ENCODE data around the gene RPS29.

Gene RPS29

DNA sequence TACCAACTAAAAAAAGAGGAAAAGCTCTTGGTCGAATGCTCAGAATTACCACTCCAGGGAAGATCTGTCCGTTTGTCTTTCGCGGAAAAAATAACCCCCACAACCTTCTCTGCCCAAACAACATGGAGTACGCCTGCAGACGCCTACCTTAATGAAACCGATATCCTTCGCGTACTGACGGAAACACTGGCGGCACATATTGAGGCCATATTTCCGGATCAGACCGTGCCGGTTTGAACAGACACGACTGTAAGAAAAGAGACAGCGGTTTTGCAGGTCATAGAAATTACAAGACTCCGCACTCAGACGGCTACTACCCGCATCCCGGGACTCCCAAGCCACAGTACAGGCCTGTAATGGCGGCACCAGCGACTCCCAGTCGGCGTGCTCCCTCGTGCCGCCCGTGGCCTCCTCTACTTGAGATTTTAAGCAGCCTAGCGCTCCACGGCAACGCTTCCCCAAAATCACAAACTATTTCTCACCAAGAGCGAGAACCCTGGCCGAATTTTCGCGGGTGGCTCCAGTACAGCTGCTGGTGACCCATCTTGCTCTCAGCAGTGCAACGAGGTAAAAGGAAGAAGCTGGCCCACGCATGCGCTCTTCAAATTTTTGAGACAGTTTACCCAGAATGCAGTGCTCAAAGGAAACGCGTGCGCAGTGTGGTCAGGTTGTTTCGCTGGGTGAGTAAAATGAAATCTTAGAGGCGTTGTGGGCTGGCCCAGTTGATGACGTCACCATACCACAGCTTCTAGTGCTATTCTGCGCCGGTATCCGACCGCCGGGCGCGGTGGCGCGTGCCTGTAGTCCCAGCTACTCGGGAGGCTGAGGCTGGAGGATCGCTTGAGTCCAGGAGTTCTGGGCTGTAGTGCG, at the start of gene RPS29:
TSS of gene RPS29 (minus strand) at position 578 of the 870 bp plus-strand sequence. CDS start at position 544, 34 bp downstream.
- peak; percentile 96 for DNase-seq (ENCODE audit: low spot score)
- ChIA-PET CTCF (interaction anchor here (0.7 to 1.9 kb wide), 5 partner anchors 9 to 125 kb away, joined by 3 to 7 read pairs (median 4); partner anchors contain the start of gene LRR1), POLR2A (ENCODE audit: low non-redundant PET) (interaction anchor here (0.6 to 2.5 kb wide), 2 partner anchors 35 to 276 kb away, joined by 3 to 10 read pairs; partner anchors contain the start of genes MGAT2 and RPL36AL)
- peak within 1 kb of the TSS; percentile 91 for H3K27ac ChIP-seq
- TF ChIP-seq, protein P1, sequence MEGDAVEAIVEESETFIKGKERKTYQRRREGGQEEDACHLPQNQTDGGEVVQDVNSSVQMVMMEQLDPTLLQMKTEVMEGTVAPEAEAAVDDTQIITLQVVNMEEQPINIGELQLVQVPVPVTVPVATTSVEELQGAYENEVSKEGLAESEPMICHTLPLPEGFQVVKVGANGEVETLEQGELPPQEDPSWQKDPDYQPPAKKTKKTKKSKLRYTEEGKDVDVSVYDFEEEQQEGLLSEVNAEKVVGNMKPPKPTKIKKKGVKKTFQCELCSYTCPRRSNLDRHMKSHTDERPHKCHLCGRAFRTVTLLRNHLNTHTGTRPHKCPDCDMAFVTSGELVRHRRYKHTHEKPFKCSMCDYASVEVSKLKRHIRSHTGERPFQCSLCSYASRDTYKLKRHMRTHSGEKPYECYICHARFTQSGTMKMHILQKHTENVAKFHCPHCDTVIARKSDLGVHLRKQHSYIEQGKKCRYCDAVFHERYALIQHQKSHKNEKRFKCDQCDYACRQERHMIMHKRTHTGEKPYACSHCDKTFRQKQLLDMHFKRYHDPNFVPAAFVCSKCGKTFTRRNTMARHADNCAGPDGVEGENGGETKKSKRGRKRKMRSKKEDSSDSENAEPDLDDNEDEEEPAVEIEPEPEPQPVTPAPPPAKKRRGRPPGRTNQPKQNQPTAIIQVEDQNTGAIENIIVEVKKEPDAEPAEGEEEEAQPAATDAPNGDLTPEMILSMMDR (conservative IDR thresholded peaks at IDR 0.05; ENCODE audit: low read depth): no peak

DNA sequence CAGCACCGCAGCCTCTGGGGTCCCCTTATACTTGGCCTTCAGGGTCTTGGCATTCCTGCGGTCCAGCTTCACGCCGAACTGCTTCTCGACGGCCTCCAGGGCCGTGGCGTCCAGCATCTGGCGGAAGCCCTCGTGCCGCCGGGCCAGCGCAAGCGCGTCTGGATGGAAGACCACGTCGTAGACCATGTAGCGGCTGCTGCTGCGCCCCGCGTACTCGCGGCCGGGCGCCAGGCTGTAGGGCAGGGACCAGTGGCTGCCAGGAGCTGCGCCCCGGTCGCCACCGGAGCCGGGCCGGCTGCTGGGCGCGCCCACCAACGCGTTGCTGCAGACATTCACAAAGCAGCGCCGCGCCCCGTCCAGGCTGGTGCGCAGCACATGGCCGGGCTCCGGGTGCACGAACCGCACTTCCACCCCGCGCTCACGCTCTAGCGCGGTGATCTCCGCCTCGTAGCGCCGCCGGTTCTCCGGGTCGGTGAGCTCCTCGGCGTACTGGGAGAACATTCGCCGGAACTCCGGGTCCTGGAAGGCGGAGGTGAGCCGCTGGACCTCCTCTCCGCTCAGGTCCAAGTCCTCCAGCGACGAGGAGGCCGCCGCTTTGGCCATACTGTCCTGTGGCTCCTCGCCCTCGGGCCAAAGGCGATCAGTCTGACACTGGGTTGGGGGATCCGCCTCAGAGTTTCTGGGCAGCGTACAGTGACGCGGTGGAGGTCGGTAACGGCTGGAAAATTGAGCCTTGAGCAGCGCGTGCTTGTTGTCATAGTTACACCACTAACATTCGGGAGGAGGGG, 48.6 kb upstream of the RPS29 start, which contains the start of gene DNAAF2:
TSS of gene DNAAF2 (minus strand) at position 698 of the 788 bp plus-strand sequence. CDS start at position 603, 95 bp downstream.
- H3K27ac ChIP-seq: peak within 1 kb of the TSS; percentile 97
- peak; percentile 63 for DNase-seq (ENCODE audit: low spot score)
- ChIA-PET CTCF (interaction anchor here (0.9 to 1.5 kb wide), 4 partner anchors 14 to 134 kb away, joined by 3 to 6 read pairs (median 4); partner anchors contain the start of genes KLHDC2 and MGAT2), POLR2A (ENCODE audit: low non-redundant PET) (interaction anchor here (0.8 to 1.4 kb wide), 4 partner anchors 14 to 218 kb away, joined by 3 to 6 read pairs (median 4); partner anchors contain the start of genes MGAT2, NEMF and RPL36AL)
- TF ChIP-seq, protein P1 (conservative IDR thresholded peaks at IDR 0.05; ENCODE audit: low read depth): peak; percentile 31; the same call in 1 of the 2 replicates

DNA sequence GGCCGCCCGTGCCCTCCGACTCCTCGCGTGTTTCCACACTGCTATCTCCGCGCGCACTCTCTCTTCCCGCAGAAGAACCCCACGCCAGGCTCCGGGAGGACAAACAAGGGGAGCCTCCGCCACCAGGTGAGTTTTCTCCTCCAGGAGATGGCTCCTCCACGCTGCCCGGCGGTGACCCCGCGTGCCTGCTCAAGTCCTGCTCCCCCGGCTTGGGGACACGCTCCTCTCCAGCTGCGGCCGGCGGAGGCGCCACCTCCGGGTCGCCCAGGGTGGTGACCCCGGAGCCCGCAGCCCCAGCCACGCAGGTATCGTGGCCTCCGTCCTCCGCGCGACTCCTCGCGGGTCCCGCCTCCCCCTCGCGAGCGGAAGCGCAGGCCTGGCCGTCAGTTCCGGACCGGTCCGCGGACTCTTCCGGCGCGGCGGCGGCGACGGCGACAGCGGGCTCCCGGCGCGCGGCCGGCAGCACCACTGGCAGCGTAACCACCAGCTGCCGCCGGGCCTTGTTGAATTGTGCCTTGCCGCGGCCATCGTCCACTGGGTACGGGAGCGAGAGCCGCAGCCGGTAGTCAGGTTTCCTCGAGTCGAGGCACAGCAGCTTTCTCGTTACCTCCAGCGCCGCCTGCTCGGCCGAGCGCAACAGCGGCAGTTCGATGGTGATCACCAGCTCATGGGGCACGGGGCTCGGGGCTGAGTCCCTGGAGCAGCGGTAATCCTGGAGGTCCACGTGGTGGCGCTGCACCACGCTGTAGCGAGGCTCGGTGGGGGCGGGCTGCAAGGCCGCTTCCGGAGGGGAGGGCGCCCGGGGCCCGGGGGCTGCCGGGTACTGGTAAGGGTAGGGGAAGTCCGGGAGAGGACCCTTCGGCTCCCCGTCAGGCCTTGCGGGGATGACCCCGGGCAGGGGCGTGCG, 47.7 kb upstream of the RPS29 start:
- POLR2A ChIA-PET (ENCODE audit: low non-redundant PET): interaction anchor here (0.5 to 1.3 kb wide), 4 partner anchors 13 to 474 kb away, joined by 3 to 12 read pairs (median 4); partner anchors contain the start of genes LRR1 and MGAT2
- DNase-seq (ENCODE audit: low spot score): peak; percentile 85
- TF ChIP-seq, protein P1 (conservative IDR thresholded peaks at IDR 0.05; ENCODE audit: low read depth): peak; percentile 90
- H3K27ac ChIP-seq: peak overlapping the region; percentile 97
- CTCF ChIA-PET: interaction anchor here (0.6 to 1.5 kb wide), 6 partner anchors 13 to 234 kb away, joined by 3 to 8 read pairs (median 4); partner anchors contain the start of genes KLHDC2 and MGAT2

- ChIA-PET CTCF (interaction anchor here (0.6 to 0.7 kb wide), 3 partner anchors 158 to 1793 kb away, joined by 3 to 4 read pairs (median 3); no protein-coding TSS in a partner anchor), POLR2A (ENCODE audit: low non-redundant PET) (interaction anchor here (0.6 kb wide), 1 partner anchor 19 kb away, joined by 4 read pairs; no protein-coding TSS in a partner anchor)
- H3K27ac ChIP-seq: peak overlapping the region; percentile 70
- TF ChIP-seq, protein P1 (conservative IDR thresholded peaks at IDR 0.05; ENCODE audit: low read depth): no peak
- DNase-seq (ENCODE audit: low spot score): peak; percentile 42
Measured at GRCh38 chr14:49623941-49624839, 38.0 kb upstream of the RPS29 start.

GRCh38 chr14:49623387-49623786, 37.2 kb upstream of the RPS29 start:
- TF ChIP-seq, protein P1 (conservative IDR thresholded peaks at IDR 0.05; ENCODE audit: low read depth): no peak
- peak overlapping the region; percentile 70 for H3K27ac ChIP-seq
- POLR2A ChIA-PET (ENCODE audit: low non-redundant PET): no interaction called here

More at GRCh38 chr14:49623387-49623786, 37.2 kb upstream of the RPS29 start:
- DNase-seq (ENCODE audit: low spot score): no peak
- CTCF ChIA-PET: interaction anchor here (0.6 kb wide), 1 partner anchor 45 kb away, joined by 3 read pairs; no protein-coding TSS in a partner anchor
